ENCODE measurements around the gene ELANE. TPM values are rescaled to one million over a fixed set of nuclear protein-coding genes. Genes with fewer than 3 reads are reported as not detected.

The ELANE gene
- total and polyA plus RNA-seq, 9 of the 15 experiments (the other 6 are each of a cell fraction or from before 2014, with no cell fraction given) = not detected

DNA sequence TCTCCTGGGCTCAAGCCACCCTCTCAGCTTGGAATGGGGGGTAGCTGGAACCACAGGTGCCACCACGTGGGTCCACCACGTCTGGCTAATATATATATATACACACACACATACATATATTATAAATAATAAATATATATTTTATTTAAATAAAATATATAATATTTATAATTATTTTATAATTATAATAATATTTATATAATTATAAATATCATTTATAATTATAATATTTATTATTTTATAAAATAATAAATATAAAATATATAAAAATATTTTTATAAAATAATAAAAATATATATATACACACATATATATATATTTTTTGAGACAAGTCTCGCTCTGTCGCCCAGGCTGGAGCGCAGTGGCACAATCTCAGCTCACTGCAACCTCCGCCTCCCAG is 2.4 kb downstream of the ELANE start:
- DNase-seq (ENCODE audit: extremely low read depth in 1 of 4, low spot score in 3 of 4) (no peak), FAIRE-seq (no peak), ATAC-seq (no peak)
- 55% methylated on average over 6 of the region's 6 CpGs for WGBS (ENCODE audit: insufficient coverage, low coverage, missing lambda C conversion rate)
- ChIA-PET CTCF (ENCODE audit: low intra/inter-chr PET ratio) (no interaction called here), POLR2A (interaction anchor here (0.6 to 0.7 kb wide), 2 partner anchors 14 to 302 kb away, joined by 3 read pairs; partner anchors contain the start of gene PRTN3)
- no peaks in the 10 kb centered on the region for H3K36me3 ChIP-seq (ENCODE audit: control insufficient read depth, insufficient read depth, low read length)
- in situ Hi-C loops (cut with MboI) = no loop called here
- H3K4me2 ChIP-seq (ENCODE audit: insufficient read depth, low read length) = no peak overlapping the region
- no peak overlapping the region for H3K4me3 ChIP-seq
- peaks cover 14 to 51% of the 10 kb centered on the region in 2 experiments; a peak in 4 of 5 replicates for H3K4me1 ChIP-seq (replicated peaks in 1 of 2; ENCODE audit: control insufficient read depth in 2 of 2, insufficient read depth in 2 of 2, low read length in 2 of 2)
- intact Hi-C loops (cut with micrococcal nuclease) = no loop called here
- TF ChIP-seq, protein P1, sequence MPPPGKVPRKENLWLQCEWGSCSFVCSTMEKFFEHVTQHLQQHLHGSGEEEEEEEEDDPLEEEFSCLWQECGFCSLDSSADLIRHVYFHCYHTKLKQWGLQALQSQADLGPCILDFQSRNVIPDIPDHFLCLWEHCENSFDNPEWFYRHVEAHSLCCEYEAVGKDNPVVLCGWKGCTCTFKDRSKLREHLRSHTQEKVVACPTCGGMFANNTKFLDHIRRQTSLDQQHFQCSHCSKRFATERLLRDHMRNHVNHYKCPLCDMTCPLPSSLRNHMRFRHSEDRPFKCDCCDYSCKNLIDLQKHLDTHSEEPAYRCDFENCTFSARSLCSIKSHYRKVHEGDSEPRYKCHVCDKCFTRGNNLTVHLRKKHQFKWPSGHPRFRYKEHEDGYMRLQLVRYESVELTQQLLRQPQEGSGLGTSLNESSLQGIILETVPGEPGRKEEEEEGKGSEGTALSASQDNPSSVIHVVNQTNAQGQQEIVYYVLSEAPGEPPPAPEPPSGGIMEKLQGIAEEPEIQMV (tag; conservative IDR thresholded peaks at IDR 0.05; ENCODE audit: low read depth) = no peak
- TF ChIP-seq ZNF785 (CRISPR knock-in tag; IDR thresholded peaks at IDR 0.05) (no peak), SMAD3 (CRISPR knock-in tag; conservative IDR thresholded peaks at IDR 0.05) (no peak), PTRF (tag; IDR thresholded peaks at IDR 0.05) (no peak), MCM7 (IDR thresholded peaks at IDR 0.05) (no peak)
- TF ChIP-seq, protein P2, sequence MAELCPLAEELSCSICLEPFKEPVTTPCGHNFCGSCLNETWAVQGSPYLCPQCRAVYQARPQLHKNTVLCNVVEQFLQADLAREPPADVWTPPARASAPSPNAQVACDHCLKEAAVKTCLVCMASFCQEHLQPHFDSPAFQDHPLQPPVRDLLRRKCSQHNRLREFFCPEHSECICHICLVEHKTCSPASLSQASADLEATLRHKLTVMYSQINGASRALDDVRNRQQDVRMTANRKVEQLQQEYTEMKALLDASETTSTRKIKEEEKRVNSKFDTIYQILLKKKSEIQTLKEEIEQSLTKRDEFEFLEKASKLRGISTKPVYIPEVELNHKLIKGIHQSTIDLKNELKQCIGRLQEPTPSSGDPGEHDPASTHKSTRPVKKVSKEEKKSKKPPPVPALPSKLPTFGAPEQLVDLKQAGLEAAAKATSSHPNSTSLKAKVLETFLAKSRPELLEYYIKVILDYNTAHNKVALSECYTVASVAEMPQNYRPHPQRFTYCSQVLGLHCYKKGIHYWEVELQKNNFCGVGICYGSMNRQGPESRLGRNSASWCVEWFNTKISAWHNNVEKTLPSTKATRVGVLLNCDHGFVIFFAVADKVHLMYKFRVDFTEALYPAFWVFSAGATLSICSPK (IDR thresholded peaks at IDR 0.05; ENCODE audit: borderline replicate concordance) = no peak
- no peak overlapping the region for H3K9ac ChIP-seq (ENCODE audit: insufficient read depth in 1 of 2, low read depth in 2 of 2, low read length in 2 of 2)
- no peaks in the 10 kb centered on the region for H3K79me2 ChIP-seq (ENCODE audit: control insufficient read depth, insufficient read depth, low read length)
- no peak overlapping the region for H3K27ac ChIP-seq (ENCODE audit: extremely low read depth, low read depth, low read length)
- H3K9me1 ChIP-seq (ENCODE audit: control insufficient read depth, insufficient read depth, low read length) = no peaks in the 10 kb centered on the region
- no peaks in the 10 kb centered on the region for H4K20me1 ChIP-seq (replicated peaks; ENCODE audit: control insufficient read depth, insufficient read depth, low read length)
- no TSS peak for BruUV-seq (replicated peaks)
- H2AFZ ChIP-seq (ENCODE audit: low read depth, low read length) = no peak overlapping the region
- no peaks in the 10 kb centered on the region for H3K9me3 ChIP-seq (replicated peaks; ENCODE audit: control insufficient read depth, insufficient read depth, low read depth, low read length)
- H3K27me3 ChIP-seq (ENCODE audit: control insufficient read depth in 2 of 2, insufficient read depth in 2 of 2, low read length in 2 of 2) = no peaks in the 10 kb centered on the region
